Endothelial cell (in vitro differentiated cells): ENCODE results near the gene RNF38. TPM values are rescaled to one million over a fixed set of nuclear protein-coding genes. Genes with fewer than 3 reads are reported as not detected.
"Not testable (repeated sequence)": the region's sequence is repeated elsewhere in the genome, so short reads cannot be mapped to it uniquely, and the experiment has no call there.

Source experiments
- DNase-seq: peaks from one replicate; pipeline ENCODE4 v3.0.0; 2021; ENCODE audit warnings: low spot score
- H3K27ac Mint-ChIP-seq: one replicate; pipeline ENCODE4 v1.8.0; 2021; ENCODE audit warnings: mixed read lengths, inconsistent platforms; ENCODE audit not compliant: unreplicated experiment
- H3K27me3 Mint-ChIP-seq: one replicate; pipeline ENCODE4 v1.8.0; 2021; ENCODE audit warnings: mild to moderate bottlenecking, moderate library complexity, mixed read lengths, inconsistent platforms; ENCODE audit not compliant: unreplicated experiment
- H3K36me3 Mint-ChIP-seq: one replicate; pipeline ENCODE4 v1.8.0; 2021; ENCODE audit warnings: mild to moderate bottlenecking, low read depth, mixed read lengths, inconsistent platforms; ENCODE audit not compliant: unreplicated experiment
- H3K4me1 Mint-ChIP-seq: one replicate; pipeline ENCODE4 v1.8.0; 2021; ENCODE audit warnings: mild to moderate bottlenecking, mixed read lengths, inconsistent platforms; ENCODE audit not compliant: unreplicated experiment
- H3K4me3 Mint-ChIP-seq: one replicate; pipeline ENCODE4 v1.8.0; 2021; ENCODE audit warnings: mild to moderate bottlenecking, mixed read lengths, inconsistent platforms; ENCODE audit not compliant: unreplicated experiment
- H3K9me3 Mint-ChIP-seq: one replicate; pipeline ENCODE4 v1.8.0; 2021; ENCODE audit warnings: mixed read lengths, inconsistent platforms; ENCODE audit not compliant: unreplicated experiment
- total RNA-seq: library from RNA; stranded (reverse); fragmentation: NEBNext Ultra II Directional; extraction: Animal tissue kit (Norgen Biotek cat#: 25700); gene quantifications from one replicate; pipeline ENCODE4 v1.2.1, GENCODE V29; 2021; ENCODE audit not compliant: unreplicated experiment
- TF ChIP-seq, protein P1 (sequence below): fragments of 200-600 bp; sonication (generic); IDR thresholded peaks from one replicate; pipeline ENCODE4 v1.5.0; 2021; ENCODE audit warnings: antibody characterized with exemption; ENCODE audit not compliant: unreplicated experiment

Gene RNF38
- total RNA-seq, 1 donor from 2014 or later: 71.1 TPM

DNA sequence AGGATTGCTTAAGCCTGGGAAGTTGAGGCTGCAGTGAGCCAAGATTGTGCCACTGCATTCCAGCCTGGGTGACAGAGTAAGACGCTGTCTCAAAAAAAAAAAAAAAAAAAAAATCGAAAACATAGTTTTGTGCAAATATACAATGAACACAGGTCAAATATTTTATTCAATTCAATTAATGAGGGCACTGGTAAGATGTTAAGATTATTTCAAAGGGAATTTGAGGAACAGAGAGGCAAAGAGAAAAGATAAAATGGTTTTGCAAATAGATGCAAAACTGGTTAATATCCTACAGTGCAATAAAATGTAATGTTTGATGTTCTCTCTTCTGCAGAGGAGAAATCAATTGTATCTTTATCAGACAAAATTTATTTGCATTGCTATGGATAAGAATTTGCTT is 102.3 kb downstream of the RNF38 start:
- Mint-ChIP-seq H3K9me3 (no peaks in the 10 kb centered on the region), H3K27me3 (peaks cover under 1% of the 10 kb centered on the region), H3K4me1 (no peaks in the 10 kb centered on the region), H3K4me3 (no peak overlapping the region), H3K36me3 (no peaks in the 10 kb centered on the region), H3K27ac (no peak overlapping the region)
- no peak for DNase-seq
- TF ChIP-seq, protein P1, sequence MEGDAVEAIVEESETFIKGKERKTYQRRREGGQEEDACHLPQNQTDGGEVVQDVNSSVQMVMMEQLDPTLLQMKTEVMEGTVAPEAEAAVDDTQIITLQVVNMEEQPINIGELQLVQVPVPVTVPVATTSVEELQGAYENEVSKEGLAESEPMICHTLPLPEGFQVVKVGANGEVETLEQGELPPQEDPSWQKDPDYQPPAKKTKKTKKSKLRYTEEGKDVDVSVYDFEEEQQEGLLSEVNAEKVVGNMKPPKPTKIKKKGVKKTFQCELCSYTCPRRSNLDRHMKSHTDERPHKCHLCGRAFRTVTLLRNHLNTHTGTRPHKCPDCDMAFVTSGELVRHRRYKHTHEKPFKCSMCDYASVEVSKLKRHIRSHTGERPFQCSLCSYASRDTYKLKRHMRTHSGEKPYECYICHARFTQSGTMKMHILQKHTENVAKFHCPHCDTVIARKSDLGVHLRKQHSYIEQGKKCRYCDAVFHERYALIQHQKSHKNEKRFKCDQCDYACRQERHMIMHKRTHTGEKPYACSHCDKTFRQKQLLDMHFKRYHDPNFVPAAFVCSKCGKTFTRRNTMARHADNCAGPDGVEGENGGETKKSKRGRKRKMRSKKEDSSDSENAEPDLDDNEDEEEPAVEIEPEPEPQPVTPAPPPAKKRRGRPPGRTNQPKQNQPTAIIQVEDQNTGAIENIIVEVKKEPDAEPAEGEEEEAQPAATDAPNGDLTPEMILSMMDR: no peak

DNA sequence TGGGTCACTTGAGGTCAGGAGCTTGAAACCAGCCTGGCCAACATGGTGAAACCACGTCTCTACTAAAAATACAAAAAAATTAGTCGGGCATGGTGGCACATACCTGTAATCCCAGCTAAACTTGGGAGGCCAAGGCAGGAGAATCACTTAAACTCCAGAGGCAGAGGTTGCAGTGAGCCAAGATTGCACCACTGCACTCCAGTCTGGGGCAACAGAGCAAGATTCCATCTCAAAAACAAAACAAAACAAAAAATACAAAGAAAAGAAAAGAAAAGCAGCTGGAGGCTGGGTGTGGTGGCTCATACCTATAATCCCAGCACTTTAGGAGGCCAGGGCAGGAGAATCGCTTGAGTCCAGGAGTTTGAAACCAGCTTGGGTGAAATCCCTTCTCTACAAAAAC is 105.1 kb downstream of the RNF38 start:
- H3K9me3 Mint-ChIP-seq, DNase-seq, H3K36me3 Mint-ChIP-seq, H3K27ac Mint-ChIP-seq, H3K27me3 Mint-ChIP-seq, H3K4me1 Mint-ChIP-seq, H3K4me3 Mint-ChIP-seq: not testable (repeated sequence)

DNA sequence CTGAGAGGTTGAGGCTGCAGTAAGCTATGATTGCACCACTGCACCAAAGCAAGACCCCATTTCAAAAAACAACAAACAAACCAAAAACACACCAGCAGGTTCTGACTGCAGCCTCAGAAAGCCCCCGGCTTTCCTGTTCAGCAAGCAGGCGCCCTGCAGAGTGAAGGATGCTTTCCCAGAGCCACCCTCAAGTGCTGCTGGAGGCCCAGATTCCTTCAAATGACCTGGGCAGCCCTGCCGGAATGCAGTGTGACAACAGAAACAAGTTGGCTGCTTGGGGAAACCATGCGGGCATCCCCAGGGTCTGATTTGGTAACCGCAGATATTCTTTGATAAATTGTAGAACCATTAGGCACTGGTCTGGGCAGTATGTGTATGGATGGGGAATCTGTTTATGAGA is 106.2 kb downstream of the RNF38 start:
- no peaks in the 10 kb centered on the region for H3K36me3 Mint-ChIP-seq
- H3K27ac Mint-ChIP-seq: no peak overlapping the region

DNA sequence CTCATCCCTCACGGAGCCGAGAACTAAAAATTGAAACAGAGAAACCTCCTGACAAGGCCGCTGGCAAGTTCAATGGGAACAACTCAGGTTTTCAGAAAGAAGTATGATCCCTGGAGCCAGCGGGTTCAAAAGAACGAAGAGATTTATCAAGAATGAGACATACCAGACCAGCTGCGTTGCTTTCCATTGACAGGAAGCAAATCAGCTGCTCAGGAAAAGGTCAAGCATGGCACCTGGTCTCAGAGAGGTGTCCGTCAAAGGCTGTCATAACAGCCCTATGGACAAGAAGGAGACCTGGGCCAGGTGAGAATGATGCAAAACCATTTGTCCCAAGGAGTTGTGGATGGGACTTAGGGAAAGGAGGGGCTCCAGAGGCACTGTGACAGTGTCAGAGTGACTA is 106.9 kb downstream of the RNF38 start:
- H3K4me3 Mint-ChIP-seq: no peak overlapping the region

More for the DNA sequence above, 106.2 kb downstream of the RNF38 start:
- no peak for DNase-seq
- Mint-ChIP-seq H3K27me3 (peaks cover 2% of the 10 kb centered on the region), H3K9me3 (no peaks in the 10 kb centered on the region), H3K4me3 (no peak overlapping the region), H3K4me1 (no peaks in the 10 kb centered on the region)
- TF ChIP-seq, protein P1: no peak

DNA sequence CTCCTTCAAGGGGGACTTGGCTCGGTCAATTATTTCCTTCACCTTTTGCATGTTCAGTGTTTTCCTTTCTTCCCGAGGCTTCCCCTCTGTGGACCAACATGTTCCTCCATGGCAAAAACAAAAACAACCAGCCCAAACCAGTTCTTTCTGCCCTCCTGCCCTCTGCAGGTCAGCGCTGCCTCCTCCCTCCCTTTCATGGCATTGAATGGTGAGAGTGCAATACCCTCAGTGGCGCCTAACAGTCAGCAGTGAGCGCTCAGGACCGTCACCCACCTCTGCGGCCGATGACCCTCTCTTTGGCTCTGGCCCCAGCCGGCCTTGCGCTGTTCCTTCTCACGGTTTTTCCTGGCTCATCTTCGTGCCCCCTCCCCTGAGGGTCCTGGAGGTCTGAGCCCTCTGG is 107.4 kb downstream of the RNF38 start:
- H3K4me1 Mint-ChIP-seq: no peaks in the 10 kb centered on the region
- no peak overlapping the region for H3K27ac Mint-ChIP-seq
- no peak for DNase-seq
- no peak overlapping the region for H3K4me3 Mint-ChIP-seq
- TF ChIP-seq, protein P1: no peak
- peaks cover 2% of the 10 kb centered on the region for H3K27me3 Mint-ChIP-seq
- no peaks in the 10 kb centered on the region for H3K9me3 Mint-ChIP-seq
- H3K36me3 Mint-ChIP-seq: no peaks in the 10 kb centered on the region

More for the DNA sequence above, 106.9 kb downstream of the RNF38 start:
- Mint-ChIP-seq H3K27me3 (peaks cover 2% of the 10 kb centered on the region), H3K4me1 (no peaks in the 10 kb centered on the region), H3K9me3 (no peaks in the 10 kb centered on the region), H3K27ac (no peak overlapping the region), H3K36me3 (no peaks in the 10 kb centered on the region)
- no peak for DNase-seq
- TF ChIP-seq, protein P1: no peak

DNA sequence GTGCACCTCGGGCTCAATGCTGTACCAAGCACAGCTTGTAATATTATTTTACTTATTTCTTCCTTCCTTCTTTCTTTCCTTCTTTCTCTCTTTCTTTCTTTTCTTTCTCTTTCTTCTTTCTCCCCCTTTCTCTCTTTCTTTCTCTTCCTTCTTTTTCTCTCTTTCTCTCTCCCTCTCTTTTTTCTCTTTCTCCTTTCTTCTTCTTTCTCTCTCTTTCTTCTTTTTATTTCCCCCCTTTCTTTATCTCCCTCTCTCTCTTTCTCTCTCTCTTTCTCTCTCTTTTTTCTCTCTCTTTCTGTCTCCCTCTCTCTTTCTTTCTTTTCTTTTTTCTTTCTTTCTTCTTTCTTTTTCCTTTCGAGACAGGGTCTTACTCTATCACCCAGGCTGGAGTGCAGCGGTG is 109.1 kb downstream of the RNF38 start:
- Mint-ChIP-seq H3K36me3 (no peaks in the 10 kb centered on the region), H3K9me3 (no peaks in the 10 kb centered on the region), H3K27me3 (peaks cover 2% of the 10 kb centered on the region), H3K4me1 (no peaks in the 10 kb centered on the region), H3K4me3 (no peak overlapping the region), H3K27ac (no peak overlapping the region)
- TF ChIP-seq, protein P1: no peak
- DNase-seq: no peak
